Eye (tissue), 1 donor: ENCODE measurements around the gene HOXC4.
"Not testable (repeated sequence)": the region's sequence is repeated elsewhere in the genome, so short reads cannot be mapped to it uniquely, and the experiment has no call there.

ENCODE experiments used
- DNase-seq: peaks from one replicate; pipeline ENCODE4 v3.0.0-alpha.2; 2015

HOXC4 gene

DNA sequence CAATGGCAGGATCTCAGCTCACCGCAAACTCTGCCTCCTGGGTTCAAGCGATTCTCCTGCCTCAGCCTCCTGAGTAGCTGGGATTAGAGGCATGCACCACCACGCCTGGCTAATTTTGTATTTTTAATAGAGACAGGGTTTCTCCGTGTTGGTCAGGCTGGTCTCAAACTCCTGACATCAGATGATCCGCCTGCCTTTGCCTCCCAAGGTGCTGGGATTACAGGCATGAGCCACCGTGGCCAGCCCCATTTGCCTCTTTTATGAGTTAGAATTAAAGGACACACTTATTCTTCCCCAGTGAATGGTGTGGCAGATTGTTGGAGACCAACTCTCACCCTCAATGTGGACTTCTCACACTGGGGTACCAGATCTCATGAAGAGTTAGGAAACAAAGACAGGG is 11.6 kb upstream of the HOXC4 start:
- not testable (repeated sequence) for DNase-seq

DNA sequence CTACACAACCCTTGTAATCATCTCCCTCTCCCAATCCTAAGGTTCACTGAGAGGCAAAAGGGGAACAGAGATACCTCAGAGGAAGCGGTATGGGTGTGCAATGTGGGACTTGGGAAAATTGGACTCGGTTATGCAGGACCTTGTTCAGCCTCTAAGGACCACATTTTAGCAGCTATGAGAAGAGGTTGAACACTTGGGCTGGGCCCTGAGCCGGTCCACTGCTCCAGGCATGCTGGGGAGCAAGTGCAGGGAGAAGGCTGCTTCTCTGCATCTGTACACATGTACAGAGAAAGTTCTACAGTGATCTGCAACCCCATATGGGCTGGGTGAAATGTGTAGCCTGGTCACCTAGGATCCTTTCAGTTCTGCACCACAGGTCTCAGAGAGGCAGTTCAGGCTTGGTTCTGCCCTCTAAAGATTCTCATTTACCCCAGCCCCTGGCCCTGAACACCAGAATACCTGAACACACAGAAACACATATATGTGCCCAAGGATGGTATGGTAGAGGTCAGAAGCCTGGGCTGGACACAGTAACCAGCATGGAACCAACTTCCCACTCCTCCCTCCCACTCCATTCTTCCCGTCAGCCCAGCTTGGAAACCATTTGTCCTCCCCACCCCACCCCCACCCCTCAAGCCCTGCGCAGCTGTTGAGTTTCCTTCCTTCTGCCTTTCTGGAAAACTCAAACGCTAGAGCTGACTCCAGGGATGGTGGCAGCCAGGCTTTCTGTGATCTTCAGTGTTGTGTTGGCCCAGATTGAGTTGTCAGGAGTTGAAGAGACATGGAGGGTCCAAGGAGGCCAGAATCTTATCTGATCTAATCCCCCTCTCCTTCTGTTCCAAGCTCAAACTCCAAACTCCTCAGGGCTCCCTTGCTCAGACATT is 10.4 kb upstream of the HOXC4 start:
- no peak for DNase-seq

DNA sequence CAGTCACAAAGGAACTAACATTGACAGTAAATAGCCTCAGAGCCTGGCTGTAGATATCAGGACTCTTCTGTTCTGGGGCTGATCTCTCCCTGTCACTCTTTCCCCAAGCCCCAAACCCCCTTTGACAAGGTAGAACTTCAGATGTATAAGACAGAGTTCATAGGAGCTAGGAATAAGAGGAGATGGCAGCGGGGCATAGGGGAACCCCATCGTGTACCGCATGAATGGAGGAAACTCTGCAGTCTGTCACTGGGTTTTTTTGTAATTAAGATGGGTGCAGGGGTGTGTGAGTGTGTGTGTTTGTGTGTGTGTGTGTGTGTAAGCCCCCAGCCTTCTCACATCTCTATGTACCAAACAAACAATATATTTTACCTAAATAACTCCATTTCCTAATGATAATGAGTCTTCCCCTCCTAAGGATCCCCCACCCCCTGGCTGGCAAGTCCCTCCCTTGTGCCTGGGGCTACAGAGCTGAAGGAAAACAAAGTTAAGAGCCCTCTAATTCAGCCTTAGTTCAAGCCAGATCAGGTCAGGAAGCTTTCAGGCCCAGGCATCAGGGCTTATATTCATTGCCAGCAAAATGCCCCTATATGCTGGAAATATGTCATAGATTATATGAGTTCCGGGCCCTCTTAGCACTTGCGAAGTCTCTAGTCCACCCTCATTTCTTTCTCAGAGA is 9.1 kb upstream of the HOXC4 start:
- DNase-seq, result no peak

DNA sequence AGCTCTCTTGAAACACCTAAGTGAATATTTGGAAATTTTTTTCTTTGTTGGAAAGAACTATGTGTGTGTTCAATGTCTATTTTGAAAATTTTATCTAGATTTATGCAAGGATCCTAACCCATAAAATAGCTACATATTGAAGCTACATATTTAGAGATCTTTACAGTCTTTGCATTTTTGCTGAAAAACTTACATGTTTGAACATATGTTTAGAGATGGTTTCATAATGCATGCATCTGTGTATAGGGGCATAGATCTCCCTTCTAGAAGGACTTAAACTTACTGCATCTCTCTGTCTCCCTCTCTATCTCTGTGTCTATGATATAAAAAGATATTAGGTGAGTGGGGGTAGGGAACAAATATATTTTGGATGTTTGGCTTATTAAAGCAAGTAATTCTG is 8.2 kb upstream of the HOXC4 start:
- peak; percentile 7 for DNase-seq

DNA sequence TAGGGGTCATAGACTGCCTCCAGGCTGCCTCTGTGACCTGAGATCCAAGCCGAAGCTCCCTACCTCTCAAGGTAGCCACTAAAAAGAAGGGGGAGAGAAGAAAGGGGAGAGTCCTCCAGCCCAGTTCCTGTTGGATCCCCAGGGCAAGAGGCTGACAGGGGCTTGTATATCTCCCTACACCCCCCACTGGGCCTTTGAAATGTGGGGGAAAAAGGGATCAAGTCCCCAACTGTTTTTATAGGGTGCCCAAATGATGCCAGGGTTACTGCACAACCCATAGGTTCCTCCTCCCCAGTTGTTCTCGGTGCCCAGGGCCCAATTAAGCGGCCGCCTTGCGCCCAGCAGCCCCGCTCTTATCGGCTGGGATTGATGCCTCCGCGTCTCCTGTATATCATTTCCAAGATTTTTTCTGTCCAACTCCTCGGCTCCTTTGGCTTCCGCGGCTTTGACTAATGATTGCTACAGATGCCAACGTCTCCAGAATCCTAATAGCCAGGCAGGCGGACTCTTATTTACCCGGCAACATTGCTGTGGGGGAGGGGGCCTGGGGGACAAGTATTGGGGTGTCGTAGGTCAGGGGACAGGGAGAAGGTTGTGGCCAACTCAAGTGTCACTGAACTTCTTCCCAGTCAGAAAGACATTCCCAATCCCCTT is 7.6 kb upstream of the HOXC4 start:
- peak; percentile 14 for DNase-seq

DNA sequence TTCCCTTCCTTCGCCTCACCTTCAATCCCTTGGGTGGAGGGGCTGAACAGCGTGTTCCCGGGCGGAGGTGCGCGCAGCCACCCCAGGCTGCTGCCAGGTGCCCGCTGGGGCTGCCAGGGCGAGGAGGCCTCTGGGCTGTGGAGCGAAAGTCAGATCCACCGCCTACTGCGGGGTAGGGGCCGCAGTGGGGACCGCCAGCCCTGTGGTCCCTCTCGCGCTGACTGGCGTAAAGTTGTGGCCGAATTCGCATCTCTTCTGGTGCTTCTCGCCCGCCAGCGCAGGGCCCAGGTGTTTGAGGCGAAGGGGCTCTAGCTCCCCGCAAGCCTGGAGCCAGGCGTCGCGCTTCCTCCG is 6.9 kb upstream of the HOXC4 start:
- peak; percentile 28 for DNase-seq

DNA sequence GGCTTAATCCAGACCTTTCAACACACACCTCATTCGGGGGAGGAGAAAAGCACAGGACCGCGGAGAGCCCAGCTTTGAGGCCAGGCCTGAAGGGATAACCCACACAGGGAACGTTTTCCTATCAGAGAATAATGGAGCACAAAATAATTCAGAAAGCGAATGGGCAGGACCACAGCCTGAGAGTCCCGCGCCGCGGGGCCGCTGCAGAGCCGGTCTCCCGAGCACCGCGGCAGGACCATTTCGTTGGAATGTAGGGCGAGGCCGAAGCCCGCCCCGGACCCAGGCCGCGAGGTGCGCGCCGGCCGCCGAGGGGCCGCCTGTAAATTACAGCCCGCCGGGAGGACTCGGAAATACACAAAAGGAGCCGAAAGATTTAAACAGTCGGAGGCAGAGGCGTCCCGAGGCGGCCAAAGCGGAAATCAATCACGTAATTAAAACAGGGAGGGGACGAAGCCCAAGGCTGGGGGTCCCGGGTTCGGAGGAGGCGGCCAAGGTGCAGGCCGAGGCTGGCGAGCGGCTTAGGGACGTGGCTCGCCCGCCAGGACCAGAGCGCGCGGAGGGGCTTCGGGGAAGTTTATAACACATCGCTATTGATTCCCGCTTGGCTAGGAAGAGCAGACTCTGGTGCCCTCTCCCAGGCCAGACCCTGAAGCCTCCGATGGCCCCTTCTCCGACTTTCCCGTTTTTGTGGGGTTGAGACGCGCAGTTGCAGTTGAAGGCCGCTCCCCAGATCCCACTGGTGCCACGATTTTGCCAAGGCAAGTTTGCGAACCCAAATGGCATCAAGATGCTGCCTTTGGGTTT is 6.3 kb upstream of the HOXC4 start:
- no peak for DNase-seq

DNA sequence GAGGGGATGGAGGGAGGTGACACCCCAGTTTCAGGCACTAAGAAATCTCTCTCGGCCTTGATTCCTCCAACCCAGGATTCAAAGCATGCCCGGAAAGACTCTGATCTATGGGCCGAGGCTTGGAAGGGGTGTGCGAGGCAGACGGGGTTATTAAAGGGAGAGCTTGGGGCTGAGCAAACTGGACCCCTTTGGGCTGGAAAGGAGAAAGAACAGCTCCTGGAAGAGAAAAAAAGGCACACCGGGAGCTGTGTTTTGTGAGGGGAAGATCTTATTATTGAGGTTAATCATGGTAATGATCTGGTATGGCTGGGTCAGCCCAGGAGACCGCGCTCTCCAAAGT is 5.7 kb upstream of the HOXC4 start:
- peak; percentile 44 for DNase-seq

DNA sequence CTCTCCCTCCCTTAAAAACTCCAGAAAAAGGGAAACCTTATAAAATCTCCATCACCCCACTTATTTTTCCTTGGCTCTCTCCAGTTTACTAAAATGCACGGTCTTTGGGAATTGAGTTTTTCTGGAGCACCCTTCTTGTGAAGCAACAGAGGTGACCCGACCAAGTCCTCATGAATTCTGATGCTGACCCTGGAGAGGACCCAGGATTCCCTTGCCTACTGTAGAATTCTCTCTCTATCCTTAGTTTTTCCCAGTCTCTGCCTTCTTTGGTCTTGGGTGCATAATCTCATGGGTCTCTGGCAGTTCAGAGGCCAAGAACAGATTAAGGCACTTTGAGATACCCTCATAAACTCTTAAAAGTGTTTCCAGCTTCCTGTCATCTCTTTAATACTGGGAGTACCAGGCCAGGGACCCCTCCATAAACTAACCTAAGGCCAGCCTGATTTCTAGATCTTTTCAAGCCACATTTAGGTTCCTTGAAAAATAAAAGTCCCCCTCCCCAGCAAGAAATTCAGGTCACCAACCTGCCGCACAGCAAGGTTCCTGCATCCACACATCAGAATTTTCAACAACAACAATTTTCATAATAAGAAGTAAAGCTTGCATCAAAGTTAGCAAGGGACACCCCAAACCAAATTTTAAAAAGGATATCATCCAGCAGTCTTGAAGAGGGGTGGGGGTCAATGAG is 5.1 kb upstream of the HOXC4 start:
- DNase-seq, result peak; percentile 43

DNA sequence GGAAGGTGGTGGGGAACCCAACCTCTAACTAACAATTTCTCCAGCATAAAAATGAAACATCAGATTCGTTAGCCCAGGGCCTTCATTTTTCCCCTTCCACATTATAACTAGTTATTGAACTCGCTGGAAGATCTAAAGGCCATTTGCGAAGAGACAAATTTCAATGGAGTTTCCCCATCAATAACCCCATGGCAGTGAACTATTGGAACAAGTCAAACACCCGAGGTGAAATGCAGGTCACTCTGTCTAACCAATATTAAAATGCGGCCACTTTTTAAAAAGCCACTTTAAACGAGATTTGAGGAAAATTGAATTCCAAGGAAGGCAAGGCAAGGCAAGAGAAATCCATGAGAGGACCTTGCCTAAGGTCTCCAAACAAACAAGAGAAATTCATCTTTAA is 4.5 kb upstream of the HOXC4 start:
- DNase-seq, result peak; percentile 63

DNA sequence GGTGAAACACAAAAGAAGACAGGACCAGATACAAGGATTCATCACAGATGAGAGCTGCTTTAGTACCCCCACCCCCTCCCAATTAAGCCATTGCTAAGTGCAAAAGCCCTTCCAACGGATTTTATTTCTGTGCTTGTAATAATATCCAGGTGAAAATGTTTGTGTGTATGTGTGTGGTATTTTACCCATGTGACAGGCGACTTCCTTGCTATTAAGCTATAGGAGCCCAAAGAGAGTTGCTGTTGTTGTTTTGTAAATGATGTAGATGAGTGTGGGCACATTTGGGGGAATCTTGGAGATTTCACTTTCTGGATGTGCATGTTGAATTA is 3.2 kb upstream of the HOXC4 start:
- no peak for DNase-seq

DNA sequence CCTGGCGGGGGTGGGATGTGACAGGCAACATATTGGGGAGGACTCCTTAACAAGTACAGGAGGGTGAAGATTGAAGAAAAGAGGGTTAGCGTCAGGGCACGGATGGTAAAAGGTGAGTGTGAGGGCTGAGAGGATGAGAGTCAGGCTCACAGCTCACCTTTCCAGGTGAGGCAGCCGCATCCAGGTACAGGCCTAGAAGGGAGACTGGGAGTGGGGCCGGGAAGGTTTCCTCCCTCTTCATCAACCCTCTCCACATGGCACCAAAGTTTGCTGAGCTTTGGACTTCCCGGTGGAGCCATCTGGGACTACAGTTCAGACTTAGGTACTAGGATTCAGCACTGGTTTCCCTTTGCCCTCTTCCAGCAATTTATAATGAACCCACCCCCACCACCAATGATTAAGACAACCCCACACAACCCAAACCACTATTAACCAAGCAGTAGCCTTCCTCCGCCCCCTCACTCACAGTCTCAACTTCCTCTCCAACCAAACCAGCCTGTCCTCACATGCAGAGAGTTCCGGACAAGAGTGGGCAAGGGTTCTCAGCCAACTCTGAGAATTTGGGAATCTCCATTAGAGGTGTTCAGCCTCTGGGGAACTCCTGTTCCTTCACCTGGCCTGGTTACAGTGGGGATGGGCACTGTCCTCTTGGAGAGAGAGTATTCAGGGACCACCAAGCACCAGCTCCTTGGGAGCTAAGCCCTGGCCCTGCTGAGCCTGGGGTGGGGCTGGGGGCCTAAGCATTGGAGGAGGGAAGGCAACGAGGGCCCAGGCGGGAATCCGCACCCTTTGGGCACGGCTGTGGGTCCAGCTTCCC is 2.4 kb upstream of the HOXC4 start:
- peak; percentile 18 for DNase-seq

DNA sequence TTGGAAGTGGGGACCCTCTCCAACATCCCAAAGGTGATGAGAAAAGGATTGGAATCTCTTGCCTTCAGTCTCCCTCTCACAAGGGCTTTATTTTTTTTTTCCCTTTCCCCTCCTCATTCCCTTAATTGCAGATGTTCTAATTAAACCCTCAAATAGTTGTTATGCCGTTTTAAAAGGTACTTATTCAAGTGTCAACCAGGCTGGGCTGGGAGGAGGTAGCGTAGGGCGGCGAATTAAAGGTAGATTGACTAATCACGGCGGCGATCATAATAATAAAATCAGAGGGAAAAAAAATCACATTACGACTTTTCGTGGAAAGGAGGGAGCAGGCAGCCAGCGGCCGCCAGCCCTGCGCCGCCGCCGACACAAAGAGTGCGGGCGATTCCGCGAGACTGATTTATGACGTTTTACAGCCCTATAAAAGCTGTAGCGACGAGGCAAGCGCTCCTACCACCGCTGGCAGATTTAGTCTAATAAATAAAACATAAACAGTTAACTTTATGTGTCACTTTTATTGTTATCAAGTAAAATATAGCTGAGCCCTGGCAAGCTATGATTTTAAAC is 1.7 kb upstream of the HOXC4 start:
- DNase-seq, result peak; percentile 51

DNA sequence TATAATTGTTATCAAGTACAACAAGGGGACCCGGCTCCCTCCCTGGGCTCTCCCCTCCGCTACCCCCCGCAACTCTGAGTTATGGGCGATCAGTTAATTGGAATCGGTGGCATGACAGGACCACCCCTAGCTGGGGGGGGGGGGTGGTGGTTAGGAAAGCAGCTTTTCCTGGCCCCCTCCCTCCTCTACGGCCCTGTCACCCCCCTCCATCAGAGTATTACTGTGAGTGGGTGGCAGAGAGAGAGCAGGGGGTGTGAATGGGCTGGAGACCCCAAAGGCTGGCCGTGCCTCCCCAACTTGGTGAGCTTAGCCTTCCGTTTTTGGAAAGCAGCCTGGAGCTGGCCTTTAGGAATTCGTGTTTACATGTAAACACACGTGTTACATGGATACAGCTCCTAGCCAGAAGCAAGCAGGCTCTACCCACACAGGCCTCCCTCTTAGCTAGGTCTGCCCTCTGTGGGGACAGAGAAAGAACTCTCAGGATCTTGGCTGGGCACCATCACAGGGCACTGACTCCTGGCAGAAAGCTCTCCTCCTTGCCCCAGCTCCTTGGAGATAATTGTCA is 1.1 kb upstream of the HOXC4 start:
- no peak for DNase-seq

DNA sequence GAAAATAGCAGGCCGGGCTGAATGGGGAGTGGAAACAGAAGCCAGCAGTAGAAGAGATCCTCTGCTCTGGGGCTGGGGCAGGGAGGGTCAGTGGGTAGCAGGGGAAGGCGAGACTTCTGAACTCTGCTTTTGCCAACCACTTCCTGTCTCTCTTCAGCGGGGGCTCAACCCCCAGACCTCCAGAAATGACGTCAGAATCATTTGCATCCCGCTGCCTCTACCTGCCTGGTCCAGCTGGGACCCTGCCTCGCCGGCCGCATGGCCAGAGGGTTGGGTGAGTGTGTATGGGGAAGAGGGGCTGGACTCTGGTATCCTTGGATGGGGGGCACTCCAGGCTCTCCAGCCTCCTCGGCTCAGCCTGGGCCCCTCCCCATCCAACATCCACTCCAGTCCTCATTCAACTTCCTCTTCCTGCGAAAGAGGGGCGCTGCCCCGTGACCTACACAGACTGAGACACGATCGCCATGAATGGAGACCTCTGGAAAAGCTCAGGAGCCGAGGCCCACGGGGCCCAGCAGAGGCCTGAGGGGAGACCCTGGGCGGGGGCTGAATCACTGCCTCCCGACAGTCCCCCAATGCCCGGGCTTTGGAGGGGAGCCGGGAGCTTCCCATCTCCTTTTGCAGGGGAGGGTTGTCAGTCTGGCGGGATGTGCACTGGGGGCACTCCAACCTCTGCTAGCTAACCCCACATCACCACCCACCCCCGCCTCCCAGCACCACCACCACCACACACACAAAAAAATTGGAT is 458 bp upstream of the HOXC4 start:
- peak; percentile 39 for DNase-seq

DNA sequence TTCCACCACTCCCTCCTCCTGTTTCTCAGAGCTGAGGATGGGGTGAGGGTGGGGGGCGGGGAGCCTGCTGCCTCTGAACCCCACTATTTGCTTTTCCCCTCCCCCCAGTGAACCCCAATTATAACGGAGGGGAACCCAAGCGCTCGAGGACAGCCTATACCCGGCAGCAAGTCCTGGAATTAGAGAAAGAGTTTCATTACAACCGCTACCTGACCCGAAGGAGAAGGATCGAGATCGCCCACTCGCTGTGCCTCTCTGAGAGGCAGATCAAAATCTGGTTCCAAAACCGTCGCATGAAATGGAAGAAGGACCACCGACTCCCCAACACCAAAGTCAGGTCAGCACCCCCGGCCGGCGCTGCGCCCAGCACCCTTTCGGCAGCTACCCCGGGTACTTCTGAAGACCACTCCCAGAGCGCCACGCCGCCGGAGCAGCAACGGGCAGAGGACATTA is 1.1 kb downstream of the HOXC4 start:
- DNase-seq, result peak; percentile 34

DNA sequence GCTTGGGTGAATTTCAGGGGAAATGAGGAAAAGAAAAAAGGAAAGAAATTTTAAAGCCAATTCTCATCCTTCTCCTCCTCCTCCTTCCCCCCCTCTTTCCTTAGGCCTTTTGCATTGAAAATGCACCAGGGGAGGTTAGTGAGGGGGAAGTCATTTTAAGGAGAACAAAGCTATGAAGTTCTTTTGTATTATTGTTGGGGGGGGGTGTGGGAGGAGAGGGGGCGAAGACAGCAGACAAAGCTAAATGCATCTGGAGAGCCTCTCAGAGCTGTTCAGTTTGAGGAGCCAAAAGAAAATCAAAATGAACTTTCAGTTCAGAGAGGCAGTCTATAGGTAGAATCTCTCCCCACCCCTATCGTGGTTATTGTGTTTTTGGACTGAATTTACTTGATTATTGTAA is 1.9 kb downstream of the HOXC4 start:
- no peak for DNase-seq

DNA sequence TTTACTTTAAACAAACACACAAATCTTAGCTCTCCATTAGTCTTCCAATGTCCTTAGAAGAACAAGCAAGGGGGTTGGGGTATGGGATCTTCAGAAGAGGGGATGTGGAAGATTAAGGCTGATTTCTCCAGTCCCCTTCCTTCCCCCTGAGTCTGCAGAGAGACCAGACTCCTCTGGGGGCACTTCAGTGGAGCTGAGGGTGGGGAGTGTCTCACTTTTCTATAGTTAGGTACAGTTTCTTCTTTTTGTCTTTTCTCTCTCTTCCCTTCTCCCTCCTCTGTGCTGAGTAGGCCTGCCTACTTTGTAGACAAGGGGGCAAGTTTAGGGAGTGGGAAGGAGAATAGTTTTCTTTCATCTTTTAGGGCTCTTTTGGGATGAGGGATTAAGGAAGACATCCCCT is 2.5 kb downstream of the HOXC4 start:
- DNase-seq, result no peak

DNA sequence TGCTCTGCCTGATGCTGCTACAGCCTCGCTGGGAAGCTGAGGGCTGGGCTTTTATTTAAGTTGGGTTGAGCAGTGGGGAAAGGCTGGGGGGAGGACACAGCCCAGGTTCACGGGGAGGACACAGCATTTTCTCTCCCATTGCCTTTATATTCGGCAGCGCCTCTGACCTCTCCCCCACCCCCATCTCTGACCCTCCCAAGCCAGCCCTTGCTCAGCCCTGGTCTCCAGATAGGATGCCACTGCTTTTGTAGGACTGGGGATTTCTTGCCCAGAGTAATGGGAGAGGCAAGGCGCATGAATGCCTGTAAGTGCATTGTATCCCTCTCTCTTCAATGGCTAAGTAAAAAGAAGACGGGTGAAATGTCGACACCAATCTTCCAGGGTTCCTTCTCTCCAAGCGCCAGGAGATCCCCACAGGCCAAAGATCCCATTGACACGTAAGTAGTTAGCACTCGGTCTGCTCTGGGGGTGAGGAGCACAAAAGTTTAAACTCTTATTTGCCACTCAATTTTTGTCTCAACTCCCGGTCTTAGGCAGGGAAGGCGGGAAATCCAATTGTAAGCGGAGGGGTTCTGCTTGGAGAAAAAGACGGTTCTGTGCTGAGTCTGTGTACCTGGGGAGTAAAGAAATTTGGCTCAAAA is 4.6 kb downstream of the HOXC4 start:
- DNase-seq, result peak; percentile 8

DNA sequence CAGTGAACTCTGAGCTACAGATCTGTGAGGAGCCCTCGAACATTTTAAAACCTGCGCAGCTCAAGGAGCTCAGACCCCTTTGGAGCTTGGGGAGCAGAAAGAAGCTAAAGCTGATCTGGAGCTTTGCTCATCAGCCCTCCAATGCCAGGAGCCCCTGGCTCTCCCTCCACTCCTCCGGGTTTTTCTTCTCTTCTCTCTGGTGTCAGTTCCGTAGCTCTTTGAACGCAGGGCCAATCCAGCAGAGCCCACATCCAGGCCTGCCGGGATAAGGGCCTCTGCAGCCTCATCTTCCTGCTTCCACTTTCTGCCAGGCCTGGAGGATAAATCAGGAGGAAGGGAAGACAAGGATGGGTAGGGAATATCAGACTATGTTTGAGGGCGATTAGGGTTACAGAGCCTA is 6.0 kb downstream of the HOXC4 start:
- peak; percentile 11 for DNase-seq
